GM12872 (cell line): ENCODE results near the gene TMEM41A.

Experiments
- CTCF ChIP-seq: IDR thresholded peaks from 3 replicates; pipeline ENCODE4 v1.5.1; 2011; ENCODE audit warnings: low read depth, mild to moderate bottlenecking, low read length, moderate library complexity; ENCODE audit not compliant: insufficient read depth

The TMEM41A gene

GRCh38 chr3:185508335-185508991, 9.6 kb upstream of the TMEM41A start:
- no peak for TF ChIP-seq CTCF

- no peak for TF ChIP-seq CTCF
Measured at GRCh38 chr3:185507883-185508282, 9.0 kb upstream of the TMEM41A start.

GRCh38 chr3:185504636-185505035, 5.8 kb upstream of the TMEM41A start:
- TF ChIP-seq CTCF = no peak

- no peak for TF ChIP-seq CTCF
Measured at GRCh38 chr3:185503521-185503920, 4.7 kb upstream of the TMEM41A start.

- no peak for TF ChIP-seq CTCF
Measured at GRCh38 chr3:185502987-185503386, 4.2 kb upstream of the TMEM41A start.

GRCh38 chr3:185490241-185490640, 8.6 kb downstream of the TMEM41A start:
- TF ChIP-seq CTCF = no peak

- TF ChIP-seq CTCF = no peak
Measured at GRCh38 chr3:185489462-185489861, 9.4 kb downstream of the TMEM41A start.
